Activated naive CD4-positive, alpha-beta T cell treated with anti-CD3 and anti-CD28 coated beads, Interleukin-2, amount 50 U/mL, for 24 hours (primary cell): ENCODE results near the gene RIIAD1.
"Not testable (repeated sequence)": the region's sequence is repeated elsewhere in the genome, so short reads cannot be mapped to it uniquely, and the experiment has no call there.

Experiments used
- H3K27ac Mint-ChIP-seq: one replicate; pipeline ENCODE4 v1.8.0; 2021; ENCODE audit warnings: mild to moderate bottlenecking, mixed read lengths
- H3K27me3 Mint-ChIP-seq: one replicate; pipeline ENCODE4 v1.8.0; 2021; ENCODE audit warnings: mixed read lengths
- H3K36me3 Mint-ChIP-seq: one replicate; pipeline ENCODE4 v1.8.0; 2021; ENCODE audit warnings: mixed read lengths
- H3K4me1 Mint-ChIP-seq: one replicate; pipeline ENCODE4 v1.8.0; 2021; ENCODE audit warnings: mixed read lengths
- H3K4me3 Mint-ChIP-seq: one replicate; pipeline ENCODE4 v1.8.0; 2021; ENCODE audit warnings: mild to moderate bottlenecking, mixed read lengths
- H3K9me3 Mint-ChIP-seq: one replicate; pipeline ENCODE4 v1.8.0; 2021; ENCODE audit warnings: mixed read lengths

Gene RIIAD1

GRCh38 chr1:151756291-151756690 lies 35.0 kb downstream of the RIIAD1 start:
- H3K4me3 Mint-ChIP-seq = no peak overlapping the region
- no peaks in the 10 kb centered on the region for H3K9me3 Mint-ChIP-seq
- H3K27ac Mint-ChIP-seq = peak overlapping the region; percentile 43
- peaks cover 4% of the 10 kb centered on the region for H3K36me3 Mint-ChIP-seq
- peaks cover 6% of the 10 kb centered on the region for H3K4me1 Mint-ChIP-seq
- H3K27me3 Mint-ChIP-seq = peaks cover 1% of the 10 kb centered on the region

GRCh38 chr1:151759241-151759640 lies 37.9 kb downstream of the RIIAD1 start:
- Mint-ChIP-seq H3K4me3 (no peak overlapping the region), H3K9me3 (no peaks in the 10 kb centered on the region), H3K4me1 (peaks cover 22% of the 10 kb centered on the region), H3K27ac (no peak overlapping the region), H3K27me3 (no peaks in the 10 kb centered on the region), H3K36me3 (peaks cover 4% of the 10 kb centered on the region)

GRCh38 chr1:151760597-151761385 lies 39.5 kb downstream of the RIIAD1 start:
- Mint-ChIP-seq H3K4me1 (peaks cover 25% of the 10 kb centered on the region), H3K36me3 (peaks cover 4% of the 10 kb centered on the region), H3K4me3 (peak overlapping the region; percentile 7), H3K27me3 (no peaks in the 10 kb centered on the region), H3K27ac (no peak overlapping the region), H3K9me3 (no peaks in the 10 kb centered on the region)

GRCh38 chr1:151762941-151763921 lies 41.9 kb downstream of the RIIAD1 start, which contains the start of gene MRPL9:
Gene MRPL9, minus strand, starts transcription at chr1:151763496. Its CDS starts 17 bp downstream, at chr1:151763479.
- Mint-ChIP-seq H3K4me1 (peaks cover 19% of the 10 kb centered on the region), H3K36me3 (peaks cover 4% of the 10 kb centered on the region), H3K27me3 (no peaks in the 10 kb centered on the region), H3K9me3 (no peaks in the 10 kb centered on the region), H3K27ac (peak within 1 kb of the TSS; percentile 99), H3K4me3 (peak within 1 kb of the TSS; percentile 97)

- Mint-ChIP-seq H3K4me1 (peaks cover 19% of the 10 kb centered on the region), H3K4me3 (peak overlapping the region; percentile 97), H3K27me3 (no peaks in the 10 kb centered on the region), H3K27ac (peak overlapping the region; percentile 99), H3K9me3 (no peaks in the 10 kb centered on the region), H3K36me3 (peaks cover 4% of the 10 kb centered on the region)
Observed at GRCh38 chr1:151763990-151764389, 42.7 kb downstream of the RIIAD1 start.

- not testable (repeated sequence) for H3K27me3 Mint-ChIP-seq, H3K36me3 Mint-ChIP-seq, H3K27ac Mint-ChIP-seq, H3K4me3 Mint-ChIP-seq, H3K9me3 Mint-ChIP-seq, H3K4me1 Mint-ChIP-seq
Observed at GRCh38 chr1:151768351-151769066, 47.2 kb downstream of the RIIAD1 start.

- H3K4me1 Mint-ChIP-seq, H3K4me3 Mint-ChIP-seq, H3K27me3 Mint-ChIP-seq, H3K27ac Mint-ChIP-seq, H3K36me3 Mint-ChIP-seq, H3K9me3 Mint-ChIP-seq: not testable (repeated sequence)
Observed at GRCh38 chr1:151769270-151769669, 47.9 kb downstream of the RIIAD1 start.

- H3K4me3 Mint-ChIP-seq = no peak overlapping the region
Observed at GRCh38 chr1:151773702-151774101, 52.4 kb downstream of the RIIAD1 start.

GRCh38 chr1:151774256-151774922 lies 53.1 kb downstream of the RIIAD1 start:
- H3K27ac Mint-ChIP-seq = no peak overlapping the region
- H3K4me3 Mint-ChIP-seq = no peak overlapping the region
- H3K4me1 Mint-ChIP-seq = no peaks in the 10 kb centered on the region
- H3K9me3 Mint-ChIP-seq = no peaks in the 10 kb centered on the region
- no peaks in the 10 kb centered on the region for H3K27me3 Mint-ChIP-seq
- H3K36me3 Mint-ChIP-seq = peaks cover 7% of the 10 kb centered on the region

More at GRCh38 chr1:151773702-151774101, 52.4 kb downstream of the RIIAD1 start:
- Mint-ChIP-seq H3K27ac (no peak overlapping the region), H3K27me3 (no peaks in the 10 kb centered on the region), H3K36me3 (peaks cover 7% of the 10 kb centered on the region), H3K4me1 (no peaks in the 10 kb centered on the region), H3K9me3 (no peaks in the 10 kb centered on the region)

- Mint-ChIP-seq H3K4me3 (no peak overlapping the region), H3K27me3 (no peaks in the 10 kb centered on the region), H3K9me3 (no peaks in the 10 kb centered on the region), H3K4me1 (no peaks in the 10 kb centered on the region), H3K36me3 (peaks cover 12% of the 10 kb centered on the region), H3K27ac (no peak overlapping the region)
Observed at GRCh38 chr1:151775894-151776664, 54.8 kb downstream of the RIIAD1 start.

GRCh38 chr1:151776665-151777062 lies 55.3 kb downstream of the RIIAD1 start:
- Mint-ChIP-seq H3K9me3 (no peaks in the 10 kb centered on the region), H3K36me3 (peaks cover 16% of the 10 kb centered on the region), H3K27me3 (no peaks in the 10 kb centered on the region), H3K4me3 (no peak overlapping the region), H3K4me1 (no peaks in the 10 kb centered on the region), H3K27ac (no peak overlapping the region)

GRCh38 chr1:151777317-151777716 lies 56.0 kb downstream of the RIIAD1 start:
- Mint-ChIP-seq H3K27me3 (no peaks in the 10 kb centered on the region), H3K36me3 (peaks cover 16% of the 10 kb centered on the region), H3K27ac (no peak overlapping the region), H3K4me3 (no peak overlapping the region), H3K9me3 (no peaks in the 10 kb centered on the region), H3K4me1 (no peaks in the 10 kb centered on the region)
